HG03378 (cell line): Measurements from ENCODE around the gene NOL4L.
"Not testable (repeated sequence)": the region's sequence is repeated elsewhere in the genome, so short reads cannot be mapped to it uniquely, and the experiment has no call there.

Experiments used
- ATAC-seq: cut with Tn5 transposase; IDR thresholded peaks from one replicate; pipeline ENCODE4 v1.9.1; 2021; ENCODE audit warnings: mild to moderate bottlenecking, moderate library complexity; ENCODE audit not compliant: unreplicated experiment

The NOL4L gene

DNA sequence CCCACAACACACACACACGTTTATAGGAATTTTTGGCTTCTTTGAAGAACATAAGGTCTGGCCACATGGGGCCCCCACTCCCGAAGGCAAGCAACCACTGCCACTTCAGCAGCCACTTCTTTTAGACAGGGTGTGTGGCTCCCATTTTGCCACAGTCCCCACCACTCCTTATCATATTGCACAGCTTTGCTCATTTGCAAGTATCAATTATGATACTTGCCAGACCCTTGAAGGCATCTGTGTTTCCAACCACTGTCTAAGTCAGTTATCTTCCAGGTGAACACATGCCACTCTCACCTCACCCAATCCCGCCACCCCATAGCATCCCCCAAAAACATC is 73.1 kb downstream of the NOL4L start:
- ATAC-seq, result no peak

DNA sequence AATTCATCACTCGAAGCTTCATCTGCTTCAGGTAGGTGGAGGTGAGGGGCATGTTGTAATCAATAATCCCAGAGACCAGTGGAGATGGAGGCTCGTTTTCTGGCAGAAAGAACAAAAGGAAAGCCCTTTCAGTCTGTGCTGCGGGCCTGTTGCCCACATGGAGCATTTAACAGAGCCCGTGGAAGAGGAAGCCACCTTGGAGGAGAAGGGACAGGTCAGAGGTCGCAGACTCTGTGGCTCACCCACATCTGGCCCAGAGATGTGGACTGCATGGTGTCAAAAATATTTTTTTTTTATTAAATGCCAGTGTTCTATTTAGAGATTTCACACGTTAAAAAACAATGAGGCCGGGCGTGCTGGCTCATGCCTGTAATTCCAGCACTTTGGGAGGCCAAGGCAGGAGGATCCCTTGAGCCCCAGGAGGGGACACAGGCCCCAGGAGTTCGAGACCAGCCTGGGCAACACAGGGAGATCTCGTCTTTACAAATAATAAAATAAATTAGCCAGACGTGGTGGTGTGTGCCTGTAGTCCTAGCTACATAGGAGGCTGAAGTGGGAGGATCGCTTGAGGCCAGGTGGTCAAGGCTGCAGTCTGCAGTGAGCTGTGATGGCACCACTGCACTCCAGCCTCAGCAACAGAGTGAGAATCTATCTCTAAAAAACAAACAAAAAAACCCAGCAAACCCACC is 73.6 kb downstream of the NOL4L start:
- no peak for ATAC-seq

DNA sequence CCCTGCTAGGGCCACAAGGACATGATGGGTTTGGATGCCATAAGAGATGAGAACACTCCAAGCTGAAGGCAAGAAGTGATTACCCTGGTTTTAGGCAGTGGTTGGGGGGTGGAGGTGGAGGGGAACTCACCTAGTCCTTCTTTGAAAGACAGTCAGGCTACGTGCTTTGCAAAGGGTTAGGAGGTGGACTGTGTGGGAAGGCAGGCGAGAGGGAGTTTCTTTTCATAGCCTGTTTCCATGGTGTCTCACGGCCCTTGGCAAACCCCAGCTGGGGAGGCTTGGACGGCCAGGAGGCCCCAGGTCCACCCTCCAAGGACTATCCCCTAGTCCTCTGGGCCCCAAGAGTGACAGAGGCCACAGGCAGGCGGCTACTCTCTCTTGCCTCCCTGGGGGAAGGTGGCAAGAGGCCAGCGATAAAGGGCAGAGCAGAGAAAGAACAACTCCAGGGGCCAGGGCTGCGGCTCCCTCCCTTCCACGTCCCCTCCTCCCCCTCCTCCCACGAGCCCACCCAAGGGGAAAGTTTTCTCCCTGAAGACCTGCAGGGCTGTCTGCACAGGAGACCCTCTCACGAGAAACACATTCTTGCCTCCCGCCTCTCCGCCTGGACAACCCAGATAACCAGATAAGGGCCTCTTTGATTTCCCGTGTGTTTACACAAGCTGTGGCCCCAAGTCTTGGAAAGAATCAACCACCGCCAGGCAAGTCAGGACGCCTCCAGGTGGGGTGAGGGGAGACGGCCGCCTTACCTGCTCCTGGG is 74.4 kb downstream of the NOL4L start:
- no peak for ATAC-seq

DNA sequence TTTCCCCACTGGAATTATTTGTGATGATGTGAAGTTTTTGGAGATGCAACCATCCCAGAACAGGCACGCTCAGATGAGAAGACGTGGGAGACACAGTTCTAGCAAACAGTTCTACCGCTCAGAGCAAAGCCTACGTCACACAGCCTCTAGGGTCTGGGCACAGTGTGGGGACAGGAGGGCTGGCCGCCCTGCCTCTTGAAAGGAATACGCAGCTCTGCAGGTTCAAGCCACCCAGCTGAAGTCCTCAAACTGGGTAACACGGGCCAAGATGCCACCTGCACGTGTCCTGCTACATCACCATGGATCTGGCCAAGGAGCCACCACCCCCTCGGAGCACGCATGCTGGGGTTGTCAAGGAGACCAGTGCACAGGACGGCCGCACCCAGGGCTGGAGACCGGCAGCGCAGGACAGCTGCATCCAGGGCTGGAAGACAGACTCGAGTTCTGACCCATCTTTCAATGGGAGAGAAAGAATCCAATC is 75.0 kb downstream of the NOL4L start:
- ATAC-seq, result no peak

DNA sequence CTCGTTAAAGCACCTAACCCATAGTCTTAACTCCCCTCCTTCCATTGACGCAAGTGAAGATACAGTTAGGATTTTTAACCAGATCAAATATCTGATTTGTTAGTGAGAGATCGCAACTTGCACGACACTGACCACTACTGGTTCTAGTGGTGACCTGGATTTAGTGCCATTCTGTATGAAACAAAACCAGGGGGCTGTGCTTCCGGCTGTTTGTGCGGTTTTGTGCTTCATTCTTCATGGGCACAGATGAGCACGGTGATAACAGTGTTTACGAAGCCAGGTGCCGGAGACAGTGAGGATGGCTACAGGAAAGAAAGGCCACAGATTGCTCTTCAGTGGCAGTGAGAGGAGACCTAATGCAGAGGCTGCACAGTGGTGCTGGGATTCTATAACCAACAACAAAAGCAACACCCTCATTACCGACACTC is 75.5 kb downstream of the NOL4L start:
- ATAC-seq, result no peak

DNA sequence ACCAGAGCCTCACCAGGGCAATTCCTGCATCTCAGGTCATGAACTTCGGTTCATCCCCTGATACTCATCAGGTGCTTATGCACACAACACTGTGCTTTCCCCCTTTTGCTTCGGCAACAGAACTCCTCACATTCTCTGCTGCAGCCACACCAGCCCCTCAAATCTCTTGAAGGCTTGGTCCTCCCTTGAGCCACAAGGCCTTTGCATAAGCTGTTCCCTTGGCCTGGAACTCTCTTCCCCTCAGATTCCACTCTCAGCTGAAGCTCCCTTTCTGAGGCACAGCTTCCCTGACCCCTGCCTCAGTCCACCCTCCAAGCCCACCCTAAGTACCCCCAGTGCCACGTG is 76.4 kb downstream of the NOL4L start:
- no peak for ATAC-seq

DNA sequence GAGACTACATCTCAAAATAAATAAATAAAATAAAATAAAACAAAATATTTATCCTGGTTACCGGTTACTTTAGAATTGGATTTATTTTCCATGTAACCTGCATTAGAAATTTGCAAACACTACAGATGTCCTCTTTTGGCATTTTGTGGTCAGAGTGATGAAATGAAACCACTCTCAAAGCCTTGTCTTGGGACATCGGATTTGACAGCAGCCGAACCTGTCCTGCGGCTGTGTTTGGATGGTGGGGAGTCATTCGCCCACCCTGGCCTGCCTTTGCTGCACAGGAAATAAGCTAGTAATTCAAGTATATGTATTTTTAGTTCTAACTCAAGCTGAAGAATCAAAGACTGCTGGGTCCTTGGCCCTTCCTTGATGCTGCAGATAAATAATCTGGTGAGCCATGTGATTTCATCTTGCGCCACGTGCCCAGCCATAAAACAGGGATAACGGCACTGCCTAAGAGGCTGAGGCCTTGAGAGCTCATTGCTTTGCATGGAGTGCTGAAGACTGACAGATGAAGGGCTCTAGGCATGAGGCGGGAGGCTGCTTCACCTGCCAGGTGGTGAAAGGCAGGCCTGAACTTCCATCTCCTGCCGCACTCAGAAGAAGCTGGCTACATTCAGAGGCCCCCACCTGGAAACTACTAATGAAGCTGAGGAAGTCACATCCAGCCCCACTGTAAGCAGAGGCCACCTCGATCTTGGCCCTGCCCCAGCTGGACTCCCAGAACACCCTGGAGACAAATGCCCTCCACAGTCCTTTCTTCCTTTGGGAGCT is 76.9 kb downstream of the NOL4L start:
- ATAC-seq, result no peak

DNA sequence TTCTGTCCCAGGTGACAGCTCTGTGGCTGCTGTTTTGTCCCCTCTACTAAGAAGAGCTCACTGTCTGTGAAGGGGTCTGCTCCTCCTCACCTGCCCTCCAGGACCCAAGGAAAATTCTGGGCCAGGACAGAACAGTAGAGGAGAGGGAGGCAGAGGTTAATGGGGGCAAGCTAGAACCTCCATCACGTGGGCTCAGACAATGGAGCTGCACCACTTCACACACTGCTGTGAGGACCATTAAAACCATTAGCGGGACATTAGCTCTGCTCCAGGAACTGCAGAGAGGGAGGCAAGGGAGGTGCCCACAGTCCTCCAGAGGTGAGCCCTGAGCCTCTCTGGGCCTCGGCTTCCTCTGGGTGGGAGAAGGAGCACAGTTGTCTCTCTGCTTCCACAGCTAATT is 78.4 kb downstream of the NOL4L start:
- no peak for ATAC-seq

DNA sequence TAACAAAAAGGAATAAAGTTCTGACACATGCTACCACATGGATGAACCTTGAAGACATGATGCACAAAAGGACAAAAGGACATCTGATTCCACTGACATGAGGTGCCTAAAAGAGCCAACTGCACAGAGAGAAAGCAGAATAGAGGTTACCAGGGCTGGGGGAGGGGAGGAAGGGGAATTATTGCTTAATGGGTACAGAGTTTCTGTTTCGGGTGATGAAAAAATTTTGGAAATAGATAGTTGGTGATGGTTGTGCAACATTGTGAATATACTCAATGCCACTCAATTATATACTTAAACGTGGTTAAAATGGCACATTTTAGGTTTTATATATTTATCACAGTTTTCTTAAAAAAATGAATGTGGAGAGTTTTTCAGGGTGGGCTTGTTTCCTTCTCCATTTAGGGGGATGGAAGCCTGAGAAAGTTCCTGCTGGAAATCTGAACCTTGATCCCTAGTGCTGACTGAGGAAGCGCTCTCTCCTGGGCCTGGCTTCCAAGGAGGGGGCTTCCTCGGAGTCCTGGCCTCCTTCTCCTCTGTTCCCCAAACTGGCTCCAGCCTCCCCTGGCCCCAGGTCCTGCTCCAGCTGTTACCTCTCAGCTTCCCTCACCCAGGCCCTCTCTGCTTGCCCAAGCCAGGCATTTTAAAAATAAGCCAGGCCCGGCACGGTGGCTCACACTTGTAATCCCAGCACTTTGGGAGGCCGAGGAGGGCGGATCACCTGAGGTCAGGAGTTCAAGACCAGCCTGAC is 79.2 kb downstream of the NOL4L start:
- ATAC-seq, result no peak

DNA sequence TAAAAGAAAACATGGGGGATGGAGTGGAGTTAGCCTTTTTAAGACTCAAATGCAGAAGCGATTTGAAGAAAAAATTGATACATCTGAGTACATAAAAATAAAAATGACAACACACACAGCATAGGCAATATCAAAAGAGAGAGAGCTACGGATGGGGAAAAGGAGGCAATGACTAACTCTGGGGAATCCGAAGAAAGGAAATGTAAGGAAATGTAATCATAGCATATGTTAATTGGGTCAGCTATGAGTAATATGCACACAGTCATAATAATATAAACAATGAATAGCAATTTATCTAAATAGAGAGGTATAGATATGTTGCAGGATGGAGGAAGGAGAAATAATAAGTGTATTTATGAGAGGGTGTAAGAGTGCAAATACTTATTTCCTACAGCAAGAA is 83.4 kb downstream of the NOL4L start:
- ATAC-seq, result no peak

DNA sequence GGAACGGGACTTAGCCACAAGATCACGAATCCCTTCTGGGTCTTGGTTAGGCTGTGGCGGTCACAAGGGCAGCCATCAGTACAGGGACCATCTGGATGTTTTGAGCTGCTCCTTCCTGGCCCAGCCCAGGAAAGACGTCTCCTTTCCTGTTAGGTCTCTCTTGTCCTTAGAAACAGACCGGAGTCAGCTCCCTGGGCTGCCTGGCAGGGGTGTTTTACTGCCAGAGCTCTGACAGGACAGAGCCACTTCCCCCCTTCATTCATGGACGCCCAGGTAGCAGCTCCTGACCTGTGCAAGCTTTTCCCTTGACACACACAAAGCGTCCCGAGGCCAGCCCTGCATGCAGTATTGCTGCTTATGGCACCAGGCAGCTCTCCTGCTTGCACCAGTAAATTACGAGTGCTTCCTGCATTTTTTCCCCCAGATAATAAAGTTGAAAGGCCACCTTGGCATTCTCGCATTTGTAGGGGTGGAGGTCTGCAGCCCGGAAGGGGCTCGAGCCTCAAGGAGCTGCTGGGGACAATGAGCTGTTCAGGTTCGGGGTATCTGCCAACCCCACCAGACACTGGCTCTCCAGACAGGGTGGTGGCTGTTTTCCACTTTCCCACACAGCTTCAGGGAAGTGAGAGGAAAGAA is 87.4 kb downstream of the NOL4L start:
- no peak for ATAC-seq

DNA sequence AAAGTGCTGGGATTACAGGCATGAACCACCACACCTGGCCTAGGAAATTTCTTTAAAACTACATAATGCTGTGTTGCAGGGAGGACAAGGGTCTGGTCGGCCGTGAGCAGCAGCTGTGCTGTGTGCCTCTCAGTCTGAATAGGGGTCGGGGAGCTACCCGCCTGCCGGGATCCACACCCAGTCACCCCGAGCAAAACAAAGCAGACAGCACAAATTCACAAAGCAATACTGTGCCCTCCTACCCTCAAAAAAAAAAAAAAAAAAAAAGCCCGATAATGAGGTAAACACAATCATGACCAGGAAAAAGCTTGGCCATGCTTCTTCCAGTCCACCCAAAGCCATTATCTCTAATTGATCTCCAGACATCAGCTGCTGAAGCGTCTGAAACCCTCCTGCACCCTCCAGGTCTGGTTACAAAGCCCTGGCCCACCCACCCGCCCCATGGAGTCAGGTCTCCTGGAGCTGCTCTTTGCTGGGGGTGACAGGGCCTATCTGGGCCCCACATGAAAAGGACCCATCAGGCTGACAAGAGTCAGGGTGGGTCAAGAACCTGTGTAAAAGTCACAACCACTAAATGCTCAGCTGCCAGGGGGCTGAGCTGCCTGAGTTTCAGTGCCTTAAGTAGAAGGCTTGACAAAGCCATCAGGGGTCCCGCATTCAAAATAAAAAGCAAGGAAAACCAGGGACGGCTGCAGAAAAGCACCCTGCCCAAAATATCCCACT is 88.2 kb downstream of the NOL4L start:
- no peak for ATAC-seq

DNA sequence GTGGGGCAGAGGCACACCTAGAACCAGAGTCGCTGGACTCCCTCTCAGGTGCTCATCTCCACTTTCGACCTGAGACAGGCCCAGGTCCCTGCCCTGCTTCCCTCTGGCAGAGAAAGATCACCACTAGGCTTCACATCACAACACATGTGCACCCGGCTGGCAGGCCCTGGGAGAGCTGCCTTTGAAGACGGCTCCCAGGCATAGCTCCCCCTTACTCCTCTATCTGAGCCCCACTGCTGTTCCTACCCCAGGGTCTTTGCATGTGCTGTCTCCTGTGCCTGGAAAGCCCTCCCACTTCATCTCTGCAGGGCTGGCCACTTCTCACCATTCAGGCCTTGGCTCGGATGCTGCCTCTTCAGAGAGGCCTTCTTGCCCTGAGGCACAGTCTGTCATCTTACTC is 89.2 kb downstream of the NOL4L start:
- no peak for ATAC-seq

DNA sequence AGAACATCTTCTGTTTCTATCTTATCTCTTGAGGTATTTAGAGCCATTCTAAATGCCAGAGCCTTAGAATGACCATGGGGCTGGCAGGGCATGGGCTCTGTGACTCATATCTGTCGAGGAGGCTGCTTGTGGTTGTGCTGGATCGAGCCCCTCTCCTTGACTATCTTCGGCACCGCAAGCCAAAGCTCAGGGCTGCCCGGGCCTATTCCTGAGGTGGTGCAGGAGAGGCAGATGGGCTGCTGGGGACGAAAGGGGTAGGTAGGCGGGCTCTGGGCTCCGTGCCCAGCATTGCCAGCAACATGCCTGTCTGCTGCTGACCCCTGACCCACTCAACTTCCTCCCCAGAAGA is 89.9 kb downstream of the NOL4L start:
- ATAC-seq, result no peak

DNA sequence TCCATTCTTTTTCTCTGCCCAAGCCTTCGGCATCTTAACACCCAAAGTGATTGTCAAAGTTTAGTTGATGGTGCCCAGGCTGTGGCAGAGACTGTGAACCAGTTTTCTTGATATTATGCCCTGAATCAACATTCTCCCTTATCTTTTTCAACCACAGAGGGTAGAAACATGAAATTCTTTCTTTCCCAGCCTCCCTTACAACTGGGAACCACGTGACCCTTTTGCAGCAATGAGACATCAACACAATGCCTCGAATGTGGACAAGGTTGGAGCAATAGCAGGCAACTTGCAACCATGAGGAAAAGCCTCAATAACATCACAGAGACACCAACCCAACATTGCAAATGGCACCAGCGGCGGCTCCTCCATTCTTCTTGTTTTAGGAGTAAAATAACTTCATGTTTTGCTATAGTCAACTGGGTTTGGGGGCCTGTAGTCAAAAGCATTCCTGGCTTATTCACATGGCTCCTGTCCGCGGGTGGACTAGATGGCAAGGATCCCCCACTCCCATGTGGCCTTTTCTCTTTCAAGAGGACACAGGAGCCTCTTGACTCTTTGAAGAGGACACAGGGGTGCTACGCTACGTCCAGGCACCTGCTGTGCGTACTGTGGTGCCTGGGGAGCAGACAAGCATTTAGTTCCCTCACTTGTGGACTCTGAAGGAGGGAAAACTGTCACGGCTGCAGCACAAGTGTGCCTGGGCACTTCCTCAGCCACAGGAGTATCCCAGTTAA is 90.5 kb downstream of the NOL4L start:
- ATAC-seq, result no peak

DNA sequence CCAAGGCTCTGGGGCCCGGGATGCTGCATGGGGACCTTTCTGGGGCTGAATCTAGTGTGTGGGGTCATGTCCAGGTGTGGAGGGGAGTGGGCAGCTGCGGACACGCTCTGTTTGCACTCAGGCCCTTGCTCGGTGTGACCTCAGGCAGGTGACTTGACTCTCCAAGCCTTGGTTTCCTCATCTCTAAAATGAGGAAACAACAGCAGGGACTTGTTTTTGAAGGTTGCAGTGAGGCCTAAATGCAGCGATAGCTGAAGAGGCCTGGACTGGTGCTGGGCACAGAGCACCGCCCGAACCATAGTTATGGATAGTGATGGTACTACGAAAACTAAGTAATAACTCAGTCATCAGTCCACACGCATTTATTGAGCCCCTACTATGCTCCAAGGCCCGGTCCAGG is 91.8 kb downstream of the NOL4L start:
- no peak for ATAC-seq

DNA sequence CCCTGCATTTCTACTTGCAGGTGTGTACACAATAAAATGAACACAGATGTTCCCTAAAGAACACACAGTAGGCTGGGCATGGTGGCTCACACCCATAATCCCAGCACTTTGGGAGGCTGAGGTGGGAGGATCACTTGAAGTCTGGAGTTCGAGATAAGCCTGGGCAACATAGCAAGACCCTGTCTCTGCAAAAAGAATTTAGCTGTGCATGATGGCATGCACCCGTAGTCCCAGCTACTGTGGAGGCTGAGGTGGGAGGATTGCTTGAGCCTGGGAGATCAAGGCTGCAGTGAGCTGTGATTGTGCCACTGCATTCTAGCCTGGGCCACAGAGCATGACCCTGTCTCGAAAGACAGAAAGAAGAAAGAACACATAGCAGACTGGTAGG is 93.4 kb downstream of the NOL4L start:
- not testable (repeated sequence) for ATAC-seq

DNA sequence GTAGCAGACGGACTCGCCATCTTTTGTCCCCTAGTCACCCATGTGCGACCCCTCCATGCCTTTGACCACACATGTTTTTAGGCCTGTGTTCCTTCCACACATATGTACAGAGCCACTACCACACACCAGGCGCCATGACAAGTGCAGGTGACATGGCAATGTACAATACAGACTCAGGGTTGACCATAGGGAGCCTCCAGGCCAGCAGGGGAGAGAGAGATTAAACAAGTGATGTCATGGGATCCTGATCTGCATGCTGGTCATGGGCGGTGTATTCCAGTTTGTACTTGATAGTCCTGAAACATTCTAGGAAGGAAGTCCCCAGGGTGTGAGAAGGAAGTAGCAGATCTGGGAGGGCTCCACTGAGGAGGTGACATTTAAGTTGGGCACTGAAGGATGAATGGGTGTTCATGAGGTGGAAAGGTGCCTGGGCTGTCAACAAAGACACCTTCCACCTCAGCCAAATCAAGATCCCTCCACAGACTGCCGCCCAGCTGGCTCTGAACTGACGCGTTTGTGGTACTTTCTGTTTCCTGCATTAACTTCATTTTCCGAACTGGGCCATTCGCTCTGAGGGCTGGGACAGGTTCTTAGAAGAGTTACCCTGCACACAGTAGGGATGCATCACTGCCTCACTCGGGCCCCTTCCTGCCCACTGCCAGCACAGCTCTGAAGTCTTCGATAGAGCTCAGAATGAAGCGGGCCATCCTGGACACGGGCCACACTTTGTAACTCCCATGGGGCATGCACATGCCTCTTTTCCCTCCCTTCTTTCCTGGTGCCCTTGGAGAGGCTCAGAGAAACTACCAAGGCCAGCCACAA is 94.0 kb downstream of the NOL4L start:
- ATAC-seq, result no peak
